KBM-7 (cell line): ENCODE measurements around the gene NOTUM.

Experiments
- DNase-seq: peaks from one replicate; pipeline ENCODE4 v3.0.0-alpha.2; 2015
- in situ Hi-C: fragments of 300-500 bp; cut with MboI; formaldehyde crosslinking; loops from 2 replicates; pipeline ENCODE4 v1.14.3; 2020; ENCODE audit warnings: low sequenced_read_pairs, low pct_unique_long_range_greater_than_20kb, mixed read lengths

Gene NOTUM

GRCh38 chr17:81944858-81945257, 16.1 kb downstream of the NOTUM start:
- no peak for DNase-seq
- in situ Hi-C loops: no loop called here

- in situ Hi-C loops: no loop called here
- DNase-seq: no peak
Observed at GRCh38 chr17:81942167-81942553, 18.8 kb downstream of the NOTUM start.

GRCh38 chr17:81941484-81942166, 19.4 kb downstream of the NOTUM start:
- no peak for DNase-seq
- in situ Hi-C loops: no loop called here

- DNase-seq: no peak
- in situ Hi-C loops: no loop called here
Observed at GRCh38 chr17:81940538-81941483, 20.2 kb downstream of the NOTUM start.

GRCh38 chr17:81939881-81940385, 21.1 kb downstream of the NOTUM start:
- no peak for DNase-seq
- in situ Hi-C loops: no loop called here

- DNase-seq: no peak
- in situ Hi-C loops: no loop called here
Observed at GRCh38 chr17:81939218-81939617, 21.8 kb downstream of the NOTUM start.

- in situ Hi-C loops: no loop called here
- no peak for DNase-seq
Observed at GRCh38 chr17:81935709-81936084, 25.3 kb downstream of the NOTUM start.

GRCh38 chr17:81934850-81935708, 25.9 kb downstream of the NOTUM start:
- no peak for DNase-seq
- in situ Hi-C loops: no loop called here

GRCh38 chr17:81934098-81934757, 26.8 kb downstream of the NOTUM start:
- DNase-seq: no peak
- in situ Hi-C loops: no loop called here

GRCh38 chr17:81933178-81933699, 27.7 kb downstream of the NOTUM start:
- no peak for DNase-seq
- in situ Hi-C loops: no loop called here

GRCh38 chr17:81932333-81932983, 28.5 kb downstream of the NOTUM start:
- in situ Hi-C loops: no loop called here
- no peak for DNase-seq

- DNase-seq: no peak
- in situ Hi-C loops: no loop called here
Observed at GRCh38 chr17:81931557-81932332, 29.2 kb downstream of the NOTUM start.

- no peak for DNase-seq
- in situ Hi-C loops: no loop called here
Observed at GRCh38 chr17:81931189-81931556, 29.8 kb downstream of the NOTUM start.

GRCh38 chr17:81930142-81931125, 30.6 kb downstream of the NOTUM start:
- in situ Hi-C loops: no loop called here
- DNase-seq: no peak

GRCh38 chr17:81929253-81930141, 31.5 kb downstream of the NOTUM start:
- DNase-seq: no peak
- in situ Hi-C loops: no loop called here
